Smooth muscle cell (in vitro differentiated cells): ENCODE measurements around the gene GLB1L. TPM values are rescaled to one million over a fixed set of nuclear protein-coding genes. Genes with fewer than 3 reads are reported as not detected.

Source experiments
- DNase-seq: peaks from one replicate; lab custom pipeline; 2025; ENCODE audit not compliant: unreplicated experiment; lab: John Stamatoyannopoulos, UW
- H2AFZ ChIP-seq: fragments of 200-600 bp; sonication (generic); 2 replicates; pipeline ENCODE4 v1.6.0; 2016; ENCODE audit warnings: antibody characterized with exemption, low read depth, mild to moderate bottlenecking
- H3F3A ChIP-seq: fragments of 200-600 bp; sonication (generic); 2 replicates; pipeline ENCODE4 v1.6.0; 2017; ENCODE audit warnings: antibody characterized with exemption, low read depth
- H3K27ac ChIP-seq: fragments of 200-600 bp; sonication (generic); 2 replicates; pipeline ENCODE4 v1.5.1; 2016; ENCODE audit warnings: low read depth, mild to moderate bottlenecking
- H3K27me3 ChIP-seq: fragments of 200-600 bp; sonication (generic); 2 replicates; pipeline ENCODE4 v1.6.1; 2016; ENCODE audit warnings: low read depth, mild to moderate bottlenecking
- H3K36me3 ChIP-seq: fragments of 200-600 bp; sonication (generic); 2 replicates; pipeline ENCODE4 v1.5.1; 2016; ENCODE audit warnings: low read depth
- H3K4me1 ChIP-seq: fragments of 200-600 bp; sonication (generic); 2 replicates; pipeline ENCODE4 v1.5.1; 2016; ENCODE audit warnings: low read depth
- H3K4me2 ChIP-seq: fragments of 200-600 bp; sonication (generic); 2 replicates; pipeline ENCODE4 v1.6.0; 2016; ENCODE audit warnings: mild to moderate bottlenecking
- H3K4me3 ChIP-seq: fragments of 200-600 bp; sonication (generic); 2 replicates; pipeline ENCODE4 v1.5.1; 2016; ENCODE audit warnings: mild to moderate bottlenecking
- H3K79me2 ChIP-seq: fragments of 200-600 bp; sonication (generic); 2 replicates; pipeline ENCODE4 v1.6.0; 2016; ENCODE audit warnings: low read depth, mild to moderate bottlenecking
- H3K9ac ChIP-seq: fragments of 200-600 bp; sonication (generic); 2 replicates; pipeline ENCODE4 v1.6.0; 2016; ENCODE audit warnings: low read depth
- H3K9me3 ChIP-seq: fragments of 200-600 bp; sonication (generic); replicated peaks from 2 replicates; pipeline ENCODE4 v1.5.1; 2016; ENCODE audit warnings: low read depth
- H4K20me1 ChIP-seq: fragments of 200-600 bp; sonication (generic); 2 replicates; pipeline ENCODE4 v1.6.0; 2016; ENCODE audit warnings: low read depth
- CTCF ChIP-seq: fragments of 200-600 bp; sonication (generic); IDR thresholded peaks from 2 replicates; pipeline ENCODE4 v1.5.1; 2017; ENCODE audit warnings: borderline replicate concordance, mild to moderate bottlenecking, antibody characterized with exemption; ENCODE audit not compliant: insufficient read depth, poor library complexity, severe bottlenecking
- WGBS: methylation state at CpG from one replicate; pipeline ENCODE4 v1.1.7; 2016; ENCODE audit warnings: low lambda C conversion rate; 5-methylcytosine and 5-hydroxymethylcytosine counted together
- polyA plus RNA-seq: library from polyadenylated mRNA; unstranded; fragments of >200 nt; fragmentation: Nextera tagmentation; extraction: Ambion mirVana; gene quantifications from 2 replicates; pipeline ENCODE4 v1.2.1, GENCODE V29; 2016
- total RNA-seq: library from RNA; depleted of rRNA; stranded (reverse); fragments of >200 nt; gene quantifications from 2 replicates; pipeline ENCODE4 v1.2.3, GENCODE V29; 2014

Gene GLB1L
- total and polyA plus RNA-seq, 2 experiments from 2014 or later, result 4.1 to 26.4 TPM

- Histone ChIP-seq H3F3A (peaks cover 5% of the 10 kb centered on the region), H3K36me3 (no peaks in the 10 kb centered on the region), H3K4me2 (no peak overlapping the region), H3K4me3 (no peak overlapping the region), H3K9ac (no peak overlapping the region), H3K79me2 (no peaks in the 10 kb centered on the region), H3K4me1 (no peaks in the 10 kb centered on the region), H3K27ac (no peak overlapping the region), H4K20me1 (no peaks in the 10 kb centered on the region), H2AFZ (no peak overlapping the region), H3K9me3 (no peaks in the 10 kb centered on the region), H3K27me3 (no peaks in the 10 kb centered on the region)
- no peak for TF ChIP-seq CTCF
- WGBS, result 97% methylated on average over 24 of the region's 24 CpGs
- DNase-seq, result no peak
Observed at GRCh38 chr2:219210196-219210885, 34.9 kb downstream of the GLB1L start.

- Histone ChIP-seq H3K27me3 (no peaks in the 10 kb centered on the region), H3K4me2 (no peak overlapping the region), H3K9me3 (no peaks in the 10 kb centered on the region), H2AFZ (no peak overlapping the region), H3K9ac (no peak overlapping the region), H3K4me3 (no peak overlapping the region), H3K79me2 (no peaks in the 10 kb centered on the region), H3F3A (peaks cover 5% of the 10 kb centered on the region), H3K27ac (no peak overlapping the region), H3K4me1 (no peaks in the 10 kb centered on the region), H3K36me3 (no peaks in the 10 kb centered on the region), H4K20me1 (no peaks in the 10 kb centered on the region)
- no peak for TF ChIP-seq CTCF
- DNase-seq, result no peak
- 96% methylated on average over 18 of the region's 18 CpGs for WGBS
Observed at GRCh38 chr2:219209236-219210195, 35.7 kb downstream of the GLB1L start.

GRCh38 chr2:219207884-219208740, 37.1 kb downstream of the GLB1L start:
- no peak for DNase-seq
- H3K4me1 ChIP-seq, result no peaks in the 10 kb centered on the region
- WGBS, result 89% methylated on average over 17 of the region's 17 CpGs

More at GRCh38 chr2:219207884-219208740, 37.1 kb downstream of the GLB1L start:
- Histone ChIP-seq H3K79me2 (no peaks in the 10 kb centered on the region), H2AFZ (no peak overlapping the region), H3K9ac (no peak overlapping the region), H3K9me3 (no peaks in the 10 kb centered on the region), H3K4me3 (peak overlapping the region; percentile 96), H3K4me2 (peak overlapping the region; percentile 81), H4K20me1 (no peaks in the 10 kb centered on the region), H3K27me3 (no peaks in the 10 kb centered on the region), H3K36me3 (no peaks in the 10 kb centered on the region), H3F3A (peaks cover 5% of the 10 kb centered on the region), H3K27ac (peak overlapping the region; percentile 87)
- no peak for TF ChIP-seq CTCF
